K562 (cell line): ENCODE data around the gene IFT25. TPM values are rescaled to one million over a fixed set of nuclear protein-coding genes. Genes with fewer than 3 reads are reported as not detected.

Experiments used
- CCNT2 ChIP-seq: IDR thresholded peaks from 2 replicates; pipeline ENCODE4 v1.6.1; 2011; ENCODE audit warnings: borderline replicate concordance, low read depth, mild to moderate bottlenecking, moderate library complexity, mixed read lengths, low read length; ENCODE audit not compliant: insufficient read length; ENCODE audit errors: extremely low read depth
- L3MBTL2 ChIP-seq: fragments of 450-650 bp; IDR thresholded peaks from 2 replicates; pipeline ENCODE4 v1.6.1; 2016; ENCODE audit warnings: mild to moderate bottlenecking, moderate library complexity
- RBFOX2 ChIP-seq: fragments of 200-400 bp; formaldehyde crosslinking; IDR thresholded peaks from 2 replicates; pipeline ENCODE4 v1.6.1; 2017; ENCODE audit warnings: low read depth, mild to moderate bottlenecking, low read length, moderate library complexity
- ZBTB17 ChIP-seq: fragments of 450-650 bp; formaldehyde crosslinking; IDR thresholded peaks from 2 replicates; pipeline ENCODE4 v1.4.0; 2020; ENCODE audit warnings: mild to moderate bottlenecking
- ZNF41 ChIP-seq: fragments of 250-450 bp; sonication (Bioruptor Pico); conservative IDR thresholded peaks from 2 replicates; pipeline ENCODE4 v1.4.0; 2020; ENCODE audit warnings: mild to moderate bottlenecking
- ZNF431 ChIP-seq: sonication (generic); formaldehyde crosslinking; IDR thresholded peaks from 2 replicates; pipeline ENCODE4 v1.8.0; 2022; ENCODE audit warnings: mild to moderate bottlenecking, missing genetic modification reagents
- polyA plus RNA-seq, 8 experiments: library from polyadenylated mRNA; depleted of rRNA in 4 of 8; stranded (reverse) in 5 of 8; unstranded in 3 of 8; fragments of >200 nt; fragmentation: Nextera tagmentation in 2 of 8; fragmentation: Illumina TruSeq in 1 of 8; extraction: Ambion mirVana in 2 of 8; extraction: Trizol in 1 of 8; gene quantifications; 2 replicates each; pipeline versions ENCODE4 v1.2.1 to v1.2.3, GENCODE V29; 2011 to 2014; ENCODE audit warnings: inconsistent platforms in 1 of 8, missing spikeins in 1 of 8
- total RNA-seq, 7 experiments: library from RNA; depleted of rRNA in 6 of 7; stranded (reverse); fragments of >200 nt in 6 of 7; fragmentation: Illumina TruSeq in 2 of 7; extraction: Trizol in 2 of 7; gene quantifications; 2 replicates each; pipeline versions ENCODE4 v1.2.1 to v1.2.3, GENCODE V29; 2011 to 2021; ENCODE audit warnings: low replicate concordance in 1 of 7
- TF ChIP-seq, protein P1 (sequence below): IDR thresholded peaks from 2 replicates; pipeline ENCODE4 v1.6.1; 2012; ENCODE audit warnings: low read depth, low read length, improper control_type of control experiment, borderline replicate concordance
- TF ChIP-seq, protein P2 (sequence below): conservative IDR thresholded peaks from 2 replicates; pipeline ENCODE4 v1.6.1; 2011; ENCODE audit warnings: low read depth, mild to moderate bottlenecking, low read length; ENCODE audit not compliant: control insufficient read depth
- TF ChIP-seq, protein P3 (sequence below): sonication (generic); formaldehyde crosslinking; IDR thresholded peaks from 2 replicates; pipeline ENCODE4 v1.8.0; 2022; ENCODE audit warnings: mild to moderate bottlenecking, low read depth, missing genetic modification reagents
- TF ChIP-seq, protein P4 (sequence below): sonication (generic); formaldehyde crosslinking; IDR thresholded peaks from 2 replicates; pipeline ENCODE4 v1.8.1; 2023; ENCODE audit warnings: mild to moderate bottlenecking, missing genetic modification reagents

IFT25 gene
- total and polyA plus RNA-seq, 9 of the 15 experiments (the other 6 are each of a cell fraction or from before 2014, with no cell fraction given) = 93.6 to 209 (median 167) TPM

DNA sequence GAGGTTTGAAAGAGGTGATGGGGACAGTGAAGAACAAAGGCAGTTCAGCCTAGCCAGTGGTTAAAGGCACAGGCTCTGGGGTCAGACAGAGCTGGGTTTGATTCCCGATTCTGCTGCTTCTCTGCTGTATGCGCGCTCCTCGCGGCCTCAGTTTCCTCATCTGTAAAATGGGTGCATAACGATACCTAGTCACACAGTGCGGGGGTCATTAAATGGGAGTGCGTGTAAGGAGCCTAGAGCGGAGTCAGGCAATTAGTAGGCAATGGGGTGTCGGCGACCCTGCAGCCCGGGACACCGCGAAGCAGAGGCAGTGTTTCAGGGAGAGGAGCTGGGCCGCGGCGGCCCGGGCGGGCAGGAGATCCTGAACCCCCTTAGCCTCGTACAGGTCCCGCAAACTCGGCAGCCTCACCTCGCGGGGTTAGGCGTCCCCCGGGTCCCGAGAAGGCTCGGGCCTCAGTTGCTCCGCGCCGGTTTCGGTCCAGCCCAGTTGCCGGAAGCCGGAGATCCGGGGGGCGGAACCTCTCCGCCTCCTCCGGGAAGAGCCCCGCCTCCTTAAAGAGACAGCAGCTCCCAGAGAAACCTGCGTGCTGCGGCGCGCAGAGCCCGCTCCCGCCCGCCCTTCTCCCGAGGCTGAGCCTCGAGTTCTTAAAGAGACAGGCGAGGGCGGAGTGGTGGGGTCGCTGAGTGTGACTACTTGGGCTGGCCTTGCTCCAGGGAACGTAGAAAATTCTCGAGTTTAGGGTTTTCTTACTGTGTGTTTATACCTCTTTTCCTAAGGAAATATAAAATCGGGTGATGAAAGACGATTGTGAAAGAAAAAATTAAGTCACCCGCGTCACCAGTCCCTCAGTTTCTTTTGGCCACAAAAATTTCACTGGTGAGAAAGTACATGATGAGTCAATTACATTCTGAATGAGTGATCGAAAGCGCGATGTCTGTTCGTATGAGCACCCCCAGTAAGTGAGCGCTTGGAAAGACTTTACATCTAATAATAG, 55.9 kb downstream of the IFT25 start, which contains the start of gene YIPF1 (continued):
- TF ChIP-seq, protein P1, sequence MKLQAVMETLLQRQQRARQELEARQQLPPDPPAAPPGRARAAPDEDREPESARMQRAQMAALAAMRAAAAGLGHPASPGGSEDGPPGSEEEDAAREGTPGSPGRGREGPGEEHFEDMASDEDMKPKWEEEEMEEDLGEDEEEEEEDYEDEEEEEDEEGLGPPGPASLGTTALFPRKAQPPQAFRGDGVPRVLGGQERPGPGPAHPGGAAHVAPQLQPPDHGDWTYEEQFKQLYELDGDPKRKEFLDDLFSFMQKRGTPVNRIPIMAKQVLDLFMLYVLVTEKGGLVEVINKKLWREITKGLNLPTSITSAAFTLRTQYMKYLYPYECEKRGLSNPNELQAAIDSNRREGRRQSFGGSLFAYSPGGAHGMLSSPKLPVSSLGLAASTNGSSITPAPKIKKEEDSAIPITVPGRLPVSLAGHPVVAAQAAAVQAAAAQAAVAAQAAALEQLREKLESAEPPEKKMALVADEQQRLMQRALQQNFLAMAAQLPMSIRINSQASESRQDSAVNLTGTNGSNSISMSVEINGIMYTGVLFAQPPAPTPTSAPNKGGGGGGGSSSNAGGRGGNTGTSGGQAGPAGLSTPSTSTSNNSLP = no peak
- TF ChIP-seq ZNF431 (no peak), CCNT2 (peak; percentile 46), L3MBTL2 (peak; percentile 57), ZBTB17 (CRISPR knock-in tag) (0 out of 2 replicates have a peak, but pooled peaks have one; percentile 47), RBFOX2 (peak; percentile 79), ZNF41 (no peak)
- TF ChIP-seq, protein P2, sequence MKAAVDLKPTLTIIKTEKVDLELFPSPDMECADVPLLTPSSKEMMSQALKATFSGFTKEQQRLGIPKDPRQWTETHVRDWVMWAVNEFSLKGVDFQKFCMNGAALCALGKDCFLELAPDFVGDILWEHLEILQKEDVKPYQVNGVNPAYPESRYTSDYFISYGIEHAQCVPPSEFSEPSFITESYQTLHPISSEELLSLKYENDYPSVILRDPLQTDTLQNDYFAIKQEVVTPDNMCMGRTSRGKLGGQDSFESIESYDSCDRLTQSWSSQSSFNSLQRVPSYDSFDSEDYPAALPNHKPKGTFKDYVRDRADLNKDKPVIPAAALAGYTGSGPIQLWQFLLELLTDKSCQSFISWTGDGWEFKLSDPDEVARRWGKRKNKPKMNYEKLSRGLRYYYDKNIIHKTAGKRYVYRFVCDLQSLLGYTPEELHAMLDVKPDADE = peak; percentile 51; the same call in 1 of the 2 replicates
- TF ChIP-seq, protein P3, sequence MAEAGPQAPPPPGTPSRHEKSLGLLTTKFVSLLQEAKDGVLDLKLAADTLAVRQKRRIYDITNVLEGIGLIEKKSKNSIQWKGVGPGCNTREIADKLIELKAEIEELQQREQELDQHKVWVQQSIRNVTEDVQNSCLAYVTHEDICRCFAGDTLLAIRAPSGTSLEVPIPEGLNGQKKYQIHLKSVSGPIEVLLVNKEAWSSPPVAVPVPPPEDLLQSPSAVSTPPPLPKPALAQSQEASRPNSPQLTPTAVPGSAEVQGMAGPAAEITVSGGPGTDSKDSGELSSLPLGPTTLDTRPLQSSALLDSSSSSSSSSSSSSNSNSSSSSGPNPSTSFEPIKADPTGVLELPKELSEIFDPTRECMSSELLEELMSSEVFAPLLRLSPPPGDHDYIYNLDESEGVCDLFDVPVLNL (CRISPR knock-in tag) = peak; percentile 14; the same call in 1 of the 2 replicates
- TF ChIP-seq, protein P4, sequence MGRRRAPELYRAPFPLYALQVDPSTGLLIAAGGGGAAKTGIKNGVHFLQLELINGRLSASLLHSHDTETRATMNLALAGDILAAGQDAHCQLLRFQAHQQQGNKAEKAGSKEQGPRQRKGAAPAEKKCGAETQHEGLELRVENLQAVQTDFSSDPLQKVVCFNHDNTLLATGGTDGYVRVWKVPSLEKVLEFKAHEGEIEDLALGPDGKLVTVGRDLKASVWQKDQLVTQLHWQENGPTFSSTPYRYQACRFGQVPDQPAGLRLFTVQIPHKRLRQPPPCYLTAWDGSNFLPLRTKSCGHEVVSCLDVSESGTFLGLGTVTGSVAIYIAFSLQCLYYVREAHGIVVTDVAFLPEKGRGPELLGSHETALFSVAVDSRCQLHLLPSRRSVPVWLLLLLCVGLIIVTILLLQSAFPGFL (CRISPR knock-in tag) = 0 out of 2 replicates have a peak, but pooled peaks have one; percentile 39
